Measurements from ENCODE around the gene DPP8.
"Not testable (repeated sequence)": the region's sequence is repeated elsewhere in the genome, so short reads cannot be mapped to it uniquely, and the experiment has no call there.

DPP8 gene

GRCh38 chr15:65516997-65517865 is at the start of gene DPP8:
Gene DPP8, minus strand, starts transcription at chr15:65517689. Its CDS starts 5,136 bp downstream, at chr15:65512553.
- peak; percentile 98 for DNase-seq

GRCh38 chr15:65561934-65562333 is 44.4 kb upstream of the DPP8 start:
- DNase-seq = no peak

- no peak for DNase-seq
Measured at GRCh38 chr15:65559941-65560340, 42.5 kb upstream of the DPP8 start.

- no peak for DNase-seq
Measured at GRCh38 chr15:65558997-65559760, 41.7 kb upstream of the DPP8 start.

GRCh38 chr15:65558336-65558735 is 40.8 kb upstream of the DPP8 start:
- no peak for DNase-seq

GRCh38 chr15:65556622-65557021 is 39.1 kb upstream of the DPP8 start:
- DNase-seq = no peak

GRCh38 chr15:65553691-65554090 is 36.2 kb upstream of the DPP8 start:
- no peak for DNase-seq

GRCh38 chr15:65552851-65553250 is 35.4 kb upstream of the DPP8 start:
- not testable (repeated sequence) for DNase-seq

- DNase-seq = peak; percentile 72
Measured at GRCh38 chr15:65551183-65551582, 33.7 kb upstream of the DPP8 start.

- DNase-seq = peak; percentile 37
Measured at GRCh38 chr15:65550681-65551098, 33.2 kb upstream of the DPP8 start.

- DNase-seq = not testable (repeated sequence)
Measured at GRCh38 chr15:65549288-65549687, 31.8 kb upstream of the DPP8 start.

- no peak for DNase-seq
Measured at GRCh38 chr15:65547841-65548240, 30.4 kb upstream of the DPP8 start.

- DNase-seq = no peak
Measured at GRCh38 chr15:65541231-65541820, 23.8 kb upstream of the DPP8 start.

- no peak for DNase-seq
Measured at GRCh38 chr15:65540314-65540713, 22.8 kb upstream of the DPP8 start.

GRCh38 chr15:65535192-65535591 is 17.7 kb upstream of the DPP8 start:
- DNase-seq = no peak

GRCh38 chr15:65533057-65533756 is 15.7 kb upstream of the DPP8 start:
- DNase-seq = peak; percentile 19

GRCh38 chr15:65532738-65533051 is 15.2 kb upstream of the DPP8 start:
- peak; percentile 24 for DNase-seq

- peak; percentile 95 for DNase-seq
Measured at GRCh38 chr15:65530318-65531111, 13.0 kb upstream of the DPP8 start, which contains the start of gene HACD3. Gene HACD3, plus strand, starts transcription at chr15:65530463. Its CDS starts 169 bp downstream, at chr15:65530632.

GRCh38 chr15:65529762-65530317 is 12.4 kb upstream of the DPP8 start:
- no peak for DNase-seq

- DNase-seq = no peak
Measured at GRCh38 chr15:65528461-65529060, 11.1 kb upstream of the DPP8 start.

GRCh38 chr15:65525622-65526021 is 8.1 kb upstream of the DPP8 start:
- no peak for DNase-seq
